Osteoblast (primary cell): ENCODE data around the gene SART3. TPM values are rescaled to one million over a fixed set of nuclear protein-coding genes. Genes with fewer than 3 reads are reported as not detected.

Source experiments
- DNase-seq: peaks from one replicate; pipeline ENCODE4 v3.0.0; 2011; ENCODE audit warnings: low spot score, mixed read lengths; ENCODE audit not compliant: insufficient read length; ENCODE audit errors: missing footprints
- H2AFZ ChIP-seq: 2 replicates; pipeline ENCODE4 v1.6.0; 2011; ENCODE audit warnings: mild to moderate bottlenecking, low read length
- H3K27ac ChIP-seq: 2 replicates; pipeline ENCODE4 v1.5.1; 2011; ENCODE audit warnings: mild to moderate bottlenecking, low read depth, low read length, moderate library complexity
- H3K27me3 ChIP-seq: 2 replicates; pipeline ENCODE4 v1.6.0; 2012; ENCODE audit warnings: mild to moderate bottlenecking, control low read depth, inconsistent platforms, low read length, moderate library complexity; ENCODE audit not compliant: insufficient read depth
- H3K36me3 ChIP-seq: 2 replicates; pipeline ENCODE4 v1.5.1; 2011; ENCODE audit warnings: mild to moderate bottlenecking, low read length, control low read depth, moderate library complexity; ENCODE audit not compliant: insufficient read depth
- H3K4me1 ChIP-seq: 2 replicates; pipeline ENCODE4 v1.5.1; 2011; ENCODE audit warnings: mild to moderate bottlenecking, low read length, control low read depth, moderate library complexity; ENCODE audit not compliant: insufficient read depth
- H3K4me2 ChIP-seq: 2 replicates; pipeline ENCODE4 v1.6.0; 2011; ENCODE audit warnings: mild to moderate bottlenecking, low read length; ENCODE audit not compliant: insufficient read depth
- H3K4me3 ChIP-seq: fragments of 200-600 bp; sonication (generic); 3 replicates; pipeline ENCODE4 v1.5.1; 2012; ENCODE audit warnings: mild to moderate bottlenecking, low read length, inconsistent platforms; ENCODE audit not compliant: insufficient read depth
- H3K79me2 ChIP-seq: 2 replicates; pipeline ENCODE4 v1.6.0; 2012; ENCODE audit warnings: mild to moderate bottlenecking, low read length, control low read depth, inconsistent platforms; ENCODE audit not compliant: insufficient read depth
- H3K9me3 ChIP-seq: 2 replicates; pipeline ENCODE4 v1.5.1; 2011; ENCODE audit warnings: low read depth, low read length, control low read depth
- H4K20me1 ChIP-seq: 2 replicates; pipeline ENCODE4 v1.6.0; 2012; ENCODE audit warnings: mild to moderate bottlenecking, low read length, control low read depth; ENCODE audit not compliant: insufficient read depth
- total RNA-seq: library from RNA; depleted of rRNA; stranded (reverse); fragments of >200 nt; gene quantifications from 2 replicates; pipeline ENCODE4 v1.2.3, GENCODE V29; 2012
- TF ChIP-seq, protein P1 (sequence below): IDR thresholded peaks from 2 replicates; pipeline ENCODE4 v1.5.1; 2011; ENCODE audit warnings: mild to moderate bottlenecking, low read depth, low read length, moderate library complexity; ENCODE audit errors: extremely low read depth

The SART3 gene
- total RNA-seq, 1 donor: 57.9 TPM

DNA sequence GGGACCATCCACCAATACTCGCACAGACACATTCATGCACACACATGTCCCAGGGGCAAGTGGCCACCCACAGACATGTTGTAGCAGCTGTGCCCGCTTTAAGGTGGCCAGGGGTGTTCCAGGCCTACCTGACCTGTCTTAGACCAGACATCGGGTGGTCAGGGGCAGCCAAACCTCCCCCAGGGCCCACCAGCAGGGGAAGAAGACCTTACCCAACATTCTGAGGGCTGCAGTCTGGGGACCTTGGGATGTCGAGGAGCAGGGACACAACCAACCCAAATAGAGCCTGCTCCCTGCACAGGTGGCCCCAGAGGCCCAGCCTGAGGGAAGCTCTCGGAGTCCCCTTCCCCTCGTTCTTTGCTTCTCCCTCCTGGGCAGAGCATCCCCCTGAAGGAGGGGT lies 38.6 kb upstream of the SART3 start:
- TF ChIP-seq, protein P1, sequence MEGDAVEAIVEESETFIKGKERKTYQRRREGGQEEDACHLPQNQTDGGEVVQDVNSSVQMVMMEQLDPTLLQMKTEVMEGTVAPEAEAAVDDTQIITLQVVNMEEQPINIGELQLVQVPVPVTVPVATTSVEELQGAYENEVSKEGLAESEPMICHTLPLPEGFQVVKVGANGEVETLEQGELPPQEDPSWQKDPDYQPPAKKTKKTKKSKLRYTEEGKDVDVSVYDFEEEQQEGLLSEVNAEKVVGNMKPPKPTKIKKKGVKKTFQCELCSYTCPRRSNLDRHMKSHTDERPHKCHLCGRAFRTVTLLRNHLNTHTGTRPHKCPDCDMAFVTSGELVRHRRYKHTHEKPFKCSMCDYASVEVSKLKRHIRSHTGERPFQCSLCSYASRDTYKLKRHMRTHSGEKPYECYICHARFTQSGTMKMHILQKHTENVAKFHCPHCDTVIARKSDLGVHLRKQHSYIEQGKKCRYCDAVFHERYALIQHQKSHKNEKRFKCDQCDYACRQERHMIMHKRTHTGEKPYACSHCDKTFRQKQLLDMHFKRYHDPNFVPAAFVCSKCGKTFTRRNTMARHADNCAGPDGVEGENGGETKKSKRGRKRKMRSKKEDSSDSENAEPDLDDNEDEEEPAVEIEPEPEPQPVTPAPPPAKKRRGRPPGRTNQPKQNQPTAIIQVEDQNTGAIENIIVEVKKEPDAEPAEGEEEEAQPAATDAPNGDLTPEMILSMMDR: no peak
- peak; percentile 55 for DNase-seq
- Histone ChIP-seq H3K4me3 (no peak overlapping the region), H3K27me3 (no peaks in the 10 kb centered on the region), H3K4me1 (peaks cover 8% of the 10 kb centered on the region), H3K27ac (no peak overlapping the region), H3K9me3 (no peaks in the 10 kb centered on the region), H3K79me2 (peaks cover 8% of the 10 kb centered on the region), H2AFZ (no peak overlapping the region), H3K4me2 (no peak overlapping the region), H4K20me1 (peaks cover 3% of the 10 kb centered on the region), H3K36me3 (no peaks in the 10 kb centered on the region)

- Histone ChIP-seq H3K4me3 (no peak overlapping the region), H3K27ac (no peak overlapping the region), H3K9me3 (no peaks in the 10 kb centered on the region), H3K36me3 (peaks cover 4% of the 10 kb centered on the region), H3K4me2 (peak overlapping the region; percentile 88), H3K27me3 (no peaks in the 10 kb centered on the region), H2AFZ (no peak overlapping the region), H4K20me1 (peaks cover 3% of the 10 kb centered on the region), H3K79me2 (peaks cover 8% of the 10 kb centered on the region), H3K4me1 (peaks cover 8% of the 10 kb centered on the region)
- TF ChIP-seq, protein P1: no peak
- no peak for DNase-seq
Observed at GRCh38 chr12:108598553-108599250, 37.7 kb upstream of the SART3 start.

DNA sequence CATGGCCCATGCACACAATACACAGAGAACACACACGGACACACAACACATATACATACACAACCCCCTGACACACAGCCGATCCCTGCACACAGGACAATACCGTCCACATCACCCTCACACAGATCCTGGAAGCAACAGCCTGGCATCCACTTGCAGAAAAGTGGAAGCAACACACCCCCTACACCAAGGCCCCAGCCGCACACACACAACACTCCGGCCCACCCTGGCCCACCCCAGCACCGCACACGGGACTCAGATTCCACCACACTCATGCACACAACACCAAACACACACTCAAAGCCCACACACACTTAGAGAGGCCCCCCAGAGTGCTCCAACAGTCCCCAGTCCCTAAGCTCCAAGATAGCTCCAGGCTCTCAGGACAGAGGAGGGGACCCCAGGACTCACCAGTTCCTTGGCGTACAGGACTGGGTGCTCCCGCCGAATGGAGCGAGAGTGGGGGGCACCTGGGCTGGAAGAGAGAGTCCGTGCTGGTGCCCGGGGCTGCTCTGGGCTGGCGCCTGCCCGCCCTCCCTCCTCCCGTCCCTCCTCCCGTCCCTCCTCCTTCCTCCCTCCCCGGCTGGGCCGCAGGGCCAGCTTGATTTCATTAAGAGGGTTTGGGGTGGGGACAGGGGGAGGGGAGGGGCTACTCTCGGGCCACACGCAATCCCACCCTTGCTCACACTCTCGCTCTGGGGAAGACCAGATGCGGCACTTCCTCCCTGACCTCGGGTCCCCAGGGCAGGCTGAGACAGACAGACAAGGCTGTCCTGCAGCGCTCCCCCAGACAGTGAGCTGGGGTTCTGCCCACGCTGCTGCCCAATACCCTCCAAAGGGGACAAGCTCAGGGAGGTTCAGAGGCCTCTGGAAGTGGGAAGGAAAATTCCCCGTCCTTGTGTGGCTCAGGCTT lies 36.8 kb upstream of the SART3 start, which contains the start of gene TMEM119:
Gene TMEM119, minus strand, starts transcription at position 526 of the 913 bp plus-strand sequence. CDS start 5,701 bp downstream, outside the sequence.
- peak within 1 kb of the TSS; percentile 56 for H3K27ac ChIP-seq
- peaks cover 8% of the 10 kb centered on the region for H3K4me1 ChIP-seq
- peak; percentile 95 for DNase-seq
- peak within 1 kb of the TSS; percentile 83 for H2AFZ ChIP-seq
- TF ChIP-seq, protein P1: no peak
- peak within 1 kb of the TSS; percentile 88 for H3K4me2 ChIP-seq
- H3K27me3 ChIP-seq: no peaks in the 10 kb centered on the region
- peaks cover 4% of the 10 kb centered on the region for H3K36me3 ChIP-seq
- H4K20me1 ChIP-seq: peaks cover 3% of the 10 kb centered on the region
- H3K9me3 ChIP-seq: no peaks in the 10 kb centered on the region
- peaks cover 8% of the 10 kb centered on the region for H3K79me2 ChIP-seq
- peak within 1 kb of the TSS; percentile 72 for H3K4me3 ChIP-seq
